GM21447 (cell line): ENCODE data around the gene FALEC.
A peak's percentile ranks its signal among the peaks of the same experiment; 100 is the strongest.
"Not testable (repeated sequence)": the region's sequence is repeated elsewhere in the genome, so short reads cannot be mapped to it uniquely, and the experiment has no call there.

Source experiments
- ATAC-seq: cut with Tn5 transposase; IDR thresholded peaks from one replicate; pipeline ENCODE4 v1.9.1; 2021; ENCODE audit not compliant: unreplicated experiment

FALEC gene

DNA sequence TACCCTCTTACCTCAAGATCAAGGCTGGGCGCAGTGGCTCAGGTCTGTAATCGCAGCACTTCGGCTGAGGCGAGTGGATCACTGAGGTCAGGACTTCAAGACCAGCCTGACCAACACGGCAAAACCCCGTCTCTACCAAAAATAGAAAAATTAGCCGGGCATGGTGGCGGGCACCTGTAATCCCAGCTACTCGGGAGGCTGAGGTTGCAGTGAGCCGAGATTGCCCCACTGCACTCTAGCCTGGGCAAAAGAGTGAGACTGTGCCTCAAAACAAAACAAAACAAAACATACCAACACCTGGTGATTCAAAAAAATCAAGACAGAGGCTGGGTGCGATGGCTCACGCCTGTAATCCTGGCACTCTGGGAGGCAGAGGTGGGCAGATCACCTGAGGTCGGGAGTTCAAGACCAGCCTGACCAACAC is 58.1 kb downstream of the FALEC start:
- not testable (repeated sequence) for ATAC-seq

DNA sequence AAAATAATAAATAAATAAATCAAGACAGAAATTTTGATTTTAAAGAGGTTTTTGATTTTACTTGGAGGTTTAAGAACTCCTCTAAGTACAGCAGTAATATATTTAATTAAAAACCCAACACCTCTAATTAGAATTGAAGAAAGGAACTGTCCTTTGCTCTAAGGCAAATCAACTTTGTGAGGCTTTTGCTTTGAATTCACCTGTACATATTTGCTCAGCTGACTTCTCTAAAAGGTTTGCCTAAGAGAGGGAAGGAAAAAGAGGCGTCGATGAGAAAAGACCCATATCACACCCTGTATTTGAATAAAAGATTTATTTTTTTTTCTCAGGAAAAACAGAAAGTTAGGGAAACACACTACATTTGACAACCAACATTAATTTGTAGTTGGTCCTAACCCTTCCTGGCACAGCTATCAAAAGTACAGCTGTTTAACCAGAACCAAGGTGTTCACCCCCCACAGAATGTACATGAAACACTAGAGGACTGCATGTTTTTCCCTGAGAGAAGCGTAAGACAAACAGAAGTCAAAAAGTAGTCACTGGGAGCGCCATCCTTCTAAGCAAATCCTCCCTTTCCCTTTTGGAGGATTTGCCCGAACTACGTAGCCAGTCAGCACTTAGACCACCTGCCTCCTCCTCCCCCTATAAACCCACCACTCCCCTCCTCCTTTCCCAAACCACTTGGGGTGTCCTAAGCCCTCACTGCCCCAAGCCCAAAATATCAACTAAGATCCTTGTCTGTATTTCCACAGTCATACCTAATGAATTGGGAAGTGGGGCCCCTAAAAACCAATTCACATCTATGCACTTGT is 58.9 kb downstream of the FALEC start:
- no peak for ATAC-seq

DNA sequence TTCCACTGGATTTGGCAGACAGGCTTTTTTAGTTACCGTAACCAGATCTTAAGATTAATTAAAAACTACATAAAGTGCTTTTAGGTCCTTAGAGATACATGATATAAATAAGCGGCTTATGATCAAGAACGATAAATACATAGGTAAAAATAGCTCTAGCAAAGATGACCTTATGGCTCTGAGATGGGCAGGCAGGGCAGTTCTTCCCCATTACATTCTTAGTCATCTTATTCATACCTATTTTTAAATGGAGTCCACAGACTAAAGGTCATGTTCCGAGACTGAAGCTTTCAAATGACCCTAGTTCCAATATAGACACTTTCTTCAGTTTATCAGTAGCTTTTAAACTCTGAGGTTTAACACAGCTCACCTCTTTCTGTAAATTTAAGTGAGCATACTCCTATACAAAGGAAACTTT is 59.5 kb downstream of the FALEC start:
- no peak for ATAC-seq

- ATAC-seq: no peak
Measured at GRCh38 chr1:150575518-150576366, 60.2 kb downstream of the FALEC start.

GRCh38 chr1:150576367-150576711 is 60.8 kb downstream of the FALEC start:
- ATAC-seq: no peak

DNA sequence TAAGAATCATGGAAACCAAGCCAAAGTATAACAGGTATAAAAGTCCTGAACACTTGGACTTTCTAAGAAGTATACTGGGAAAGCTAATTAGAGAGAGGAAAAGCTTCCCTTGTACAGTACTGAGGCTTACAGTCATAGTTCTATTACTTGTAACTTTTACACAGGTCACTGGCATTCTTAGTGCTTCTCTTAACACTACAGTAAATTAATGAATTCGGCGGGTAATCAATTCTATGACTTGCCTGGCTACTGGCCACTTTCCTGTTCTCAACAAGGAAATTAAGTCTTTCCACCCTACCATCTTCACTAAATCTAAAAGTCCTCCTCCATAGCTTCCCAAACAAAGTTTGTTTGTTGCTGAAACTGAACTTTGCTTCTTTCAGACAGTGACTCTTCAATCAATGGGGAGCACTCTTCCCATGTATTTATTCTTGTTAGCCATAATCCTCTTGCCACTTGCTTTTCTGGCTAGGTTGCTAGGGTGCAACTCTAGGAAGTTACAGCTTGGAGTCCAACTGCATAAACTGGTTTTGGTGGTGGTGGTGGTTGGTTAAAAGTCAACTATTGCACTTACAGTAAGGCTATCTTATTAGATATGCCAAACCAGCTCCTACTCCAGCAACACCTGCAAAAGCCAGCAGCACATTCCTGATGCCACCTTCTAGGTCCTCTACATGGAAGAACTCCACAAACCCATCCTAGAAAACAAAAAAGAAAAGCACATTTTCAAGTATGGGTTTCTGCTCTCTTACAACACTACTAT is 61.4 kb downstream of the FALEC start:
- no peak for ATAC-seq

DNA sequence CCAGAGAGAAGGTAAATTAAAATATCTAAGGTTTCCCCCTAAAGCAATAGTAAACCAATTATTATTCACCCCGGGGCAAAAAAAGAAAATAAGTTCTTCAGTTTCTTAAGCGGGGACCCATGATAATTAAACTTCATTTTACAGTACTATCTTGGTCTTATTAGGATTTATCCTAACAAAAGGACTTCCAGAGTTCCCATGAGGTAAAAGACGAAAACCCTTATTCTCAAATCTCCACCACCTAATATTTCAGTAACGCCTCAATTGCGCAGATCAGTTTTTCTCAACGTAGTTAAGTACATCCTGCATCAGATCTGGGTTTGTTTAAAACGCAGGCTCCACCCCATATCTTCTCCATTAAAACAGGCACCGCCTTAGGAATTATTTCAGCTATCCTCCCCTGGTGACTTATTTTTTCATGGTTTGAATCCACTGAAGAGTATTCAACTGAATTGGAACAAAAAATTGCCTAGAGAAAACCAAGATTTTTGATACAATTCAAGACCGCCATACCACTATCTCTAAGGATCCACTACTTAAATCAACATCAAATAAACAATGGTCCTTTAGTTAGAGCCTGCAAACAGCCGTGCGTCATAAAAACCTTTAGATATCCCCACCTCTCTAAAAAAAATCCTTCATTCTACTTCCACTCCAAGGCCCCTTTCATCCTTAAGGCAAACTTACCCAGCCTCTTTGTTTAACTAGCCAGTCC is 62.2 kb downstream of the FALEC start:
- ATAC-seq: no peak

GRCh38 chr1:150578272-150579109 is 62.9 kb downstream of the FALEC start:
- no peak for ATAC-seq

DNA sequence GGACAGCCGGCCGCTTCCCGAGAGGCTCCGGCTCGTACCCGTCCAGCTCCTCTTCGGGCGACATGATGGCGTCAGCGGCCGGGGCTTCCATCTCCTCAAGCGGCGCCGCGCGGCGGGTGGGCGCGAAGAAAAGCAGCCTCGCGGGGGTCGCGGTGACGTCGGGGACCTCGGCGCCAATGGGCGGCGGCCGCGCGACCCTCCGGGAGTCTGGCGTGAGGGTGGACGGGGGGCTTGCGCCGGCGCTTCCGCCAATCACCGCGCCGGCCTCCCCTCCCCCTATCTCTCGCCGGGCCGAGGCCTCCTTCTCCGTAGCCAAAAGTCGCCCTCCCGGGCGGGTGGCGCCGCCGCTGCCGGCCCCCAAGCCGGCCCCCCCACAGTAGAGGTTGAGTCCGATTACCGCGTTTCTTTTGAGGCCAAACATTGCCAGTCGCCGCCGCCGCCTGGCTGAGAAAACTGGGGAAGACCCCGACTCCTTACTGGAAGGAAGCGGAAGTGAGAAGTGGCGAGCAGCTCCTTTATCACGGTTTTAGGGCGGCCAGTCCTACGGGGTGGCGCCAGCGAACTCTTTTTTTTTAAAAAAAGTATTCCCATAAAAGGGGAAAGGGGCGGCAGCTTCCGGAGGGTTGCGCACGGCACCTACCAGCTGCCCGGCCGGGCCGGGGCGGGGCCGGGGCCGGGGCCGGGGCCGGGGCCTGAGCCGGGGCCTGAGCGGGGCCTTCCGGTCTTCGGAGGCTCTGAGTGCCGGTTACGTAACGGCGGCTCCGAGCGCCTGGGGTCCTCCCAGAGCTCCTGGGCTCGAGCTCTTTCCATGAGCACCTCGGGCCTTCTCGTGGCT is 63.8 kb downstream of the FALEC start, which contains the start of gene MCL1:
MCL1 (minus strand) TSS at position 501 of the 835 bp plus-strand sequence; CDS start at position 421, 80 bp downstream.
- peak; percentile 77 for ATAC-seq

- ATAC-seq: no peak
Measured at GRCh38 chr1:150579945-150580642, 64.5 kb downstream of the FALEC start.

DNA sequence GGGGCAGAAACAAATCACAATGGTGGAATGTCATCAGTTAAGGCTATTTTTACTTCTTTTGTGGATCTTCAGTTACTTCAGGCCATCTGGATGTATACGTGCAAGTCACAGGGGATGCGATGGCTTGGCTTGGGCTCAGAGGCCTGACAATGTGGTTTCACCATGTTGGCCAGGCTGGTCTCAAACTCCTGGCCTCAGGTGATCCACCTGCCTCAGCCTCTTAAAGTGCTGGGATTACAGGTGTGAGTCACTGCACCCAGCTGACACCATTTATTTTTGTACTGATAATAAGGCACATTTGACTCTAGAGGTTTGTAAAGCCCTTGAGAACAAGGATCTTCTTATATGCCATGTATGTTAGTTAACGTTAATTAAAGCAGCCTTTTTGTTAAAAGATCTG is 65.4 kb downstream of the FALEC start:
- not testable (repeated sequence) for ATAC-seq

DNA sequence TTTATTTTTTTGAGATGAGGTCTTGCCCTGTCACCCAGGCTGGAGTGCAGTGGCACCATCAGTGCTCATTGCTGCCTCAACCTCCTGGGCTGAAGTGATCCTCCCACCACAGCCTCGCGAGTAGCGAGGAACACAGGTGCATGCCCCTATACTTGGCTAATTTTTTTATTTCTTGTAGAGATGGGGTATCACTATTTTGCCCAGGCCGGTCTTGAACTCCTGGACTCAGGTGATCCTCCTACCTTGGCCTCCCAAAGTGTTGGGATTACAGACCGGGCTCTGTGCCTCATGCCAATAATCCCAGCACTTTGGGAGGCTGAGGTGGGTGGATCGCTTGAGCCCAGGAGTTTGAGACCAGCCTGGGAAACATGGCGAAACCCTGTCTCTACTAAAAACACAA is 65.9 kb downstream of the FALEC start:
- not testable (repeated sequence) for ATAC-seq

- not testable (repeated sequence) for ATAC-seq
Measured at GRCh38 chr1:150581962-150582361, 66.4 kb downstream of the FALEC start.

DNA sequence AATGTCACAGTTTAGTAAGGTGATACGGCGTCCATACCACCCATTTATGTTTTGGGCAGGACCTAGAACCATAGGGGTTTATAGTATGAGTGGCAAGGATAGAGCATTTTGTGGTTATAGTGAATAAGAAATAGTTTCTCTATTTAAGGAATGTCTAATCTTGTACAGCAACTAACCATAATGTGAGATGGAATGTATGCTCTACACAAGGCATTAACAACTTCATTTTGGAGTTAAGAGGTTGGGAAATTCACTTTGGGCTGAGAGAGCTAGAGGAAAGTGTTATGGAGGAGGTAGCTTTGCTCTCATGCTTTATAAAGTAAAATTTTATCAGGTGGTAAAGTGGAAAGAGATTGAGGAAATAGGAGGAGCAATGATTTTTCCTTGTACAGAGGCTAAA is 66.8 kb downstream of the FALEC start:
- ATAC-seq: no peak
